ENCODE data around the gene LDLRAD4.
A peak's percentile ranks its signal among the peaks of the same experiment; 100 is the strongest.

The LDLRAD4 gene

GRCh38 chr18:13524054-13524453 lies 305.5 kb downstream of the LDLRAD4 start:
- no peak overlapping the region for H3K27ac ChIP-seq (ENCODE audit: low read length)

GRCh38 chr18:13524811-13525210 lies 306.3 kb downstream of the LDLRAD4 start:
- no peak overlapping the region for H3K4me2 ChIP-seq (ENCODE audit: insufficient read depth, low read length)
- peaks cover 97% of the 10 kb centered on the region for H3K79me2 ChIP-seq (ENCODE audit: insufficient read depth, low read length)
- peaks cover 68% of the 10 kb centered on the region for H4K20me1 ChIP-seq (ENCODE audit: insufficient read depth, low read length)
- H3K9ac ChIP-seq (ENCODE audit: low read depth, low read length) = no peak overlapping the region
- ATAC-seq (ENCODE audit: insufficient read depth, low read depth) (no peak), DNase-seq (no peak)
- no peak overlapping the region for H2AFZ ChIP-seq (ENCODE audit: low read depth, low read length)
- no peaks in the 10 kb centered on the region for H3K4me1 ChIP-seq (ENCODE audit: insufficient read depth, low read length)
- H3K4me3 ChIP-seq (ENCODE audit: low read depth in 1 of 2, low read length in 2 of 2) = no peak overlapping the region
- no peak overlapping the region for H3K27ac ChIP-seq (ENCODE audit: low read length)
- H3K27me3 ChIP-seq (ENCODE audit: insufficient read depth, low read length, poor library complexity) = no peaks in the 10 kb centered on the region
- no peaks in the 10 kb centered on the region for H3K9me3 ChIP-seq (ENCODE audit: insufficient read depth, low read length, severe bottlenecking)
- peaks cover 84% of the 10 kb centered on the region for H3K36me3 ChIP-seq (ENCODE audit: insufficient read depth, low read length)
- TF ChIP-seq CTCF (IDR thresholded peaks at IDR 0.05; ENCODE audit: borderline replicate concordance, extremely low read depth, low read length, poor library complexity, severe bottlenecking) (no peak), EZH2 (IDR thresholded peaks at IDR 0.05; ENCODE audit: borderline replicate concordance, low read depth, low read length, severe bottlenecking) (no peak)

More at GRCh38 chr18:13524054-13524453, 305.5 kb downstream of the LDLRAD4 start:
- TF ChIP-seq CTCF (IDR thresholded peaks at IDR 0.05; ENCODE audit: borderline replicate concordance, extremely low read depth, low read length, poor library complexity, severe bottlenecking) = no peak
- TF ChIP-seq EZH2 (IDR thresholded peaks at IDR 0.05; ENCODE audit: borderline replicate concordance, low read depth, low read length, severe bottlenecking) = no peak
- Histone ChIP-seq H2AFZ (ENCODE audit: low read depth, low read length) (no peak overlapping the region), H4K20me1 (ENCODE audit: insufficient read depth, low read length) (peaks cover 63% of the 10 kb centered on the region), H3K4me1 (ENCODE audit: insufficient read depth, low read length) (no peaks in the 10 kb centered on the region), H3K79me2 (ENCODE audit: insufficient read depth, low read length) (peaks cover 97% of the 10 kb centered on the region), H3K9ac (ENCODE audit: low read depth, low read length) (no peak overlapping the region), H3K36me3 (ENCODE audit: insufficient read depth, low read length) (peaks cover 80% of the 10 kb centered on the region), H3K27me3 (ENCODE audit: insufficient read depth, low read length, poor library complexity) (no peaks in the 10 kb centered on the region), H3K4me3 (ENCODE audit: low read depth in 1 of 2, low read length in 2 of 2) (no peak overlapping the region), H3K4me2 (ENCODE audit: insufficient read depth, low read length) (no peak overlapping the region), H3K9me3 (ENCODE audit: insufficient read depth, low read length, severe bottlenecking) (no peaks in the 10 kb centered on the region)
- DNase-seq = no peak
- ATAC-seq (ENCODE audit: insufficient read depth, low read depth) = no peak

- H3K36me3 ChIP-seq (ENCODE audit: insufficient read depth, low read length) = peaks cover 78% of the 10 kb centered on the region
- no peaks in the 10 kb centered on the region for H3K4me1 ChIP-seq (ENCODE audit: insufficient read depth, low read length)
- H3K27me3 ChIP-seq (ENCODE audit: insufficient read depth, low read length, poor library complexity) = no peaks in the 10 kb centered on the region
- peaks cover 97% of the 10 kb centered on the region for H3K79me2 ChIP-seq (ENCODE audit: insufficient read depth, low read length)
- H2AFZ ChIP-seq (ENCODE audit: low read depth, low read length) = no peak overlapping the region
- ATAC-seq (ENCODE audit: insufficient read depth, low read depth) (no peak), DNase-seq (no peak)
- H3K9me3 ChIP-seq (ENCODE audit: insufficient read depth, low read length, severe bottlenecking) = no peaks in the 10 kb centered on the region
- H3K4me2 ChIP-seq (ENCODE audit: insufficient read depth, low read length) = no peak overlapping the region
- H3K27ac ChIP-seq (ENCODE audit: low read length) = no peak overlapping the region
- peaks cover 67% of the 10 kb centered on the region for H4K20me1 ChIP-seq (ENCODE audit: insufficient read depth, low read length)
- no peak overlapping the region for H3K4me3 ChIP-seq (ENCODE audit: low read depth in 1 of 2, low read length in 2 of 2)
- peak; percentile 24 for TF ChIP-seq CTCF (IDR thresholded peaks at IDR 0.05; ENCODE audit: borderline replicate concordance, extremely low read depth, low read length, poor library complexity, severe bottlenecking)
- no peak for TF ChIP-seq EZH2 (IDR thresholded peaks at IDR 0.05; ENCODE audit: borderline replicate concordance, low read depth, low read length, severe bottlenecking)
- H3K9ac ChIP-seq (ENCODE audit: low read depth, low read length) = no peak overlapping the region
Measured at GRCh38 chr18:13525381-13526029, 306.9 kb downstream of the LDLRAD4 start.

Measured in DND-41 (cell line).